Measurements from ENCODE around the gene BRICD5. TPM values are rescaled to one million over a fixed set of nuclear protein-coding genes. Genes with fewer than 3 reads are reported as not detected.
"Not testable (repeated sequence)": the region's sequence is repeated elsewhere in the genome, so short reads cannot be mapped to it uniquely, and the experiment has no call there.

Gene BRICD5
- 4.3 and 7.2 TPM in 2 replicates for total RNA-seq
- 9.0 TPM for polyA plus RNA-seq (2012)

DNA sequence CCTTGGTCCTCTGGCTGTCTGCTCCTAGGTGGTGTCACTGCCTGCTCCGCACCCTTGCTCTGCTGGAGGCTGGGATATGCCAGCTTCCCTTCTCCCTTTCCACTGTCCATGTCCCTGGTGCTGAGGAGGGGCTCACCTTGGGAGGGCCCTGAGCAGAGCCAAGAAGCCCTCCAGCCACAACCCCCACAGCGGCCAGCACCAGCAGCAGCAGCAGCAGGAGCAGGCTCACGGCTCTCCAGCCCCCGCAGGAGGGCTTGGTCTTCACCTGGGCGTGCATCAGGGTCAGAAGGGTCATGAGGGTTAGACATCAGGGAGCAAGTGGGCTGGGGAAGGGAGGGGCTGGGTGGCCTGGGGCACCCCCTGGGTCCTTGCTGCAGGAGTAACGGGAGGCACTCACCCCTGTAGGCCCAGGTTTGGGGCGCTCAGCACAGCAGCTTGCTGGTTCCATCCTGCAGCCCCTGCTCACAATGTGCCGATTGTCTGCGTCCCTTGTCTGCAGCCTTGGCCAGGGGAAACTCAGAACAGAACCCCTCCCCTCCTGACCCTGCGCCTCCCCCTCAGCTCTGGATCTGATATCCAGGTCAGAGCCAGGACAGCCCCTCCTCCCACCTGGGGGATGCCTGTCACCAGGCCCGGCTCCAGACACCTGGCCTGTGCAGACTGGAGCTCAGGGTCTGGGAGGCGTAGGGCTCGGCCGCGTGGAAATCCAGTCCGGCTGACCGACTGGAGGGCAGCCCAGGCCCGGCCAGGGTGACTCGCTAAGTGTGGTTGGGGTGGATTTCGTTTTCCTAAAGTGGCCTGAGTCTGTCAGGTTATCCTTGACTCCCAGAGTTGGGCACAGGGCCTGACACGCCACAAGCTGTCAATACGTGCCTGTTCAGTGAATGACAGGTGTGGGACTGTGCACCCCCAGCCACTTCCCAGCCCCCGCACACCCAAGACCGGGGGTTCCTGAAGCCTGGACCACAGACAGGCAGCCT lies at the start of gene BRICD5:
BRICD5 (minus strand) TSS at position 478 of the 980 bp plus-strand sequence; CDS start at position 448, 30 bp downstream.
- peak; percentile 82 for DNase-seq (ENCODE audit: low read depth)

DNA sequence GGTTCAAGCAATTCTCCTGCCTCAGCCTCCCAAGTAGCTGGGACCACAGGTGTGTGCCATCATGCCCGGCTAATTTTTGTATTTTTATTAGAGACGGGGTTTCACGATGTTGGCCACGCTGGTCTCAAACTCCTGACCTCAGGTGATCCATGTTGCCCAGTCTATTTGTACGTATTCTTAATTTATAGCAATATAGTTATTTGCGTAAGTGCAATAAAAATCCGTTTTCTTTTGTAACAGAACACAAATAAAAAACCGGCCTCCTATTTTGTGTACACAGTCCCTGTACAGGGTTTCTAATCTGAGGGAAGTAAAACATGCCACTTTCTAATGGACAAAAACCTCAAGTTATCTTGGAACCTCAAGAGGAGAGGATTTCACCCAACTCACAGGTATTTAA lies 49.6 kb upstream of the BRICD5 start:
- no peak for DNase-seq (ENCODE audit: low read depth)

DNA sequence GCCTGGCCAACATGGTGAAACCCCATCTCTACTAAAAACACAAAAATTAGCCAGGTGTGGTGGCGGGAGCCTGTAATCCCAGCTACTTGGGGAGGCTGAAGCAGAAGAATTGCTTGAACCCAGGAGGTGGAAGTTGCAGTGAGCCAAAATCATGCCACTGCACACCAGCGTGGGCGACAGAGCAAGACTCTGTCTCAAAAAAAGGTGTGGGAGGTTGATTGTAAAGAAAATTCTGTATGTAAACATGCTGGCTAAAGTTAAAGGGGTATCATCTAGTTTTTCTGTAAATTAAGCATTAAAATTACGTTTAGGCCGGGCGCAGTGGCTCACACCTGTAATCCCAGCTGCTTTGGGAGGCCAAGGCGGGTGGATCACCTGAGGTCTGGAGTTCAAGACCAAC lies 47.9 kb upstream of the BRICD5 start:
- DNase-seq (ENCODE audit: low read depth), result not testable (repeated sequence)

DNA sequence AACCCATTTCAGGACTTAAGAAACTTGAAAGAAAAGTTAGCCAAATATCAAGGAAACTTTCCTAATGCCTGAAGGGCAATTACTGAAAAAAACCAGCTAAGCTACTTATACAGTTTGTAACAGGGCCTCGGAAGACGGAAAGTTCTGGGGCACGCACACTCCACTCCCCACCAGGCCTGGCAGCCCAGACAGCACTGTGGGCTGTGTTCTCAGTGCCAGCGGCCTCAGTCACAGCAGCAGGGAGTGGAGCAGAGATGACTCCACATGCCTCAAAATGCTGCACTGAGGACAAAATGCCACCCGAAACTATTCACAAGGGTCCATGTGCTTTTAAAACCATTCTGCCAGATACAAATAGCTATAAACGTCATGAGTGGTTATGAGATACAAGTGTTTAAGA lies 47.1 kb upstream of the BRICD5 start:
- DNase-seq (ENCODE audit: low read depth), result no peak

DNA sequence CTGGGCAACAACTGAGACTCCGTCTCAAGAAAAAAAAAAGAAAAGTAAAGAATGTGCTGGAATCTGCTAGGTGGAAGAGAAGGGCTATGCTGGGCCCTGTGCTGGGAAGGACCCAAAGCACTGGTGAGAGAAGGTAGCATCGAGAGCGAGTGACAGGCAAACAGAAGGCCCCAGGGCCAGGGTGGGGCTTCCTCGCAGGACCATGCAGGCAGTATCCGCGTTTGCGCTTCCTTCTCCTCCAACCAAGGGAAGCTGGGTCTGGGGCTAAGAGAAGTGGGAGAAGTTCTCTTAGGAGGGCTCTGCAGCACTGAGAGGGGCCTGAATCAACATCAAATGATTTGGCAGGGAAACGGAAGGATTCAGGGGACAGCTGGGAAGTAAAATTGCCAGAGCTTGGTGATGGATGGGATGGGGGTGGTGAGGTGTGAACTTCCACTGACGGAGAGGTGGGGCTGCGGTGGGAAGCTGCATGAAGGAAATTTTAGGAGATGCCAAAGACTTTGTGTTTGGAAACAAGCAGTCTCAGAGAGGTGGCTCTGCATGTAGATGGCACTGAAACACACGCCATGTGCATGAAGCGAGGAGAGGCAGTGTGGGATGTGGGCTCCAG lies 46.0 kb upstream of the BRICD5 start:
- DNase-seq (ENCODE audit: low read depth), result no peak

DNA sequence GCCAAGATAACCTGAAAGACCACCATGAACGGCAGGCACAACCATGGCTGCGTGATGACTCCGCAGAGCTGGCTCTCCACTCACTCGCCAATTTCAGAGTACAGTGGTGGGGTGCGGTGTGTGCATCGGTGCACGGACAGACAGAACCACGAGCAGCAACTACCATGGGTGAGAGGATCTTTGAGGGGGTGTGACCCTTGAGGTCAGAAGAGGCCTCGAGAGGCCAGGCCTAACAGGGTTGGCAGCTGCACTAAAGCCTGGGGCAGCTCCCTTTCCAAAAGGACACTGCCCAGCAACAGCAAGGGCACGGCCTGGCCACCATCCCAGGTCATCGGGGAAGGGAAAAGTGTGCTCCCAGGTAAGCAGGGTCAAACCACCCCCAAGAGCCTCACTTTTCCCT lies 42.6 kb upstream of the BRICD5 start:
- no peak for DNase-seq (ENCODE audit: low read depth)

DNA sequence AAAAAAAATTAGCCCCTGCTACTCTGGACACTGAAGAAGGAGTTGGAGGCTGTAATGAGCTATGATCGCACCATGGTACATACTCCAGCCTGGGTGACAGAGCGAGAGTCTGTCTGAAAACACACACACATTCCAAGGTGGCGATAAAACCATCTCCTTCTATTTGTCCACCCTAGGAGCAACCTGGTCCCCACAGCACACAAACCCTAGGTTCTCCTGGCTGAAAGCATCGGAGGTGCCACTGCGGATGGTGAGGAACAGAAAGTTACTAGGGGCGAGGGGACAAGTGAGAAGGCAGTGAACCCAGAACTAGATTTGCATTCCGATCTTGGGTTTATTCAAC lies 42.1 kb upstream of the BRICD5 start:
- no peak for DNase-seq (ENCODE audit: low read depth)

DNA sequence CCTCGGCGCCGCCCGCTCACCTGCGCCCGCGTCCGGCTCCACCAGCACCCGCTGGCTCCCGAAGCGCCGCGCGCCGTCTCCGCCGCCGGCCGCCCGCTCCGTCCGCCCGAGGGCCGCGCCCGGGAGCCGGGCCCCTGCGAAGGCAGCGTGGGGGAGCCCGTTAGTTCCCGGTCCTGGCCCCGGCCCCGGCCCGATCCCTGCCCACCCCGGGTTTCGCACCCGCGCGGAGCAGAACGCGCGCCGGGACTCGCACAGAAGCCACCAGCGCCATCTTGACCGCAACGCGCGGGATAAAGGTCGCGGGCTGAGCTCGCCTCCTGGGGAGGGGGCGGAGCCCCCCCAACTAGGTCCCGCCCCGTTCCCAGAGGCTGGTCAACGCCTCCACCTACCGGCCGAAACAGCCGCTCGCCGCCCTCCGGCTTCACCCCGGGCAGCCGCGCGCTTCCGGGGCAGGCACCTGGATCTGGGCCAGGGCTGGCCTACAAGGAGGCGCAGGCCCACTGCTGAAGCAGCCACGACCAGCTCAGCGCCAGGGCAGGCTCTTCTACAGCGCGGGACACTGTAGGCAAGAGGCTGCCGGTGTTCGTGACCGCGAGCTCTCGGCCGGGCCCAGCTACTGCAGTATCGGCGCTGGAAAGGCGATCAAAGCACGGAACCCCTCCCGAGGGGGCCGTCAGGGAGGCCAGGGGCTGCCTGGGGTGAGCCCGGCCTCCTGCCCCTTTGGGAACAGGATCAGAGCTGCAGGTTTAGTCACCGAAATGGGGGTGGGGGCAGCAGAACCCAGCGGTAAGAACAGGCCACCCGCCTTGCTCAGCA lies 40.8 kb upstream of the BRICD5 start, which contains the start of gene ECI1:
ECI1 (minus strand) TSS at position 292 of the 816 bp plus-strand sequence; CDS start at position 271, 21 bp downstream.
- DNase-seq (ENCODE audit: low read depth), result peak; percentile 95

DNA sequence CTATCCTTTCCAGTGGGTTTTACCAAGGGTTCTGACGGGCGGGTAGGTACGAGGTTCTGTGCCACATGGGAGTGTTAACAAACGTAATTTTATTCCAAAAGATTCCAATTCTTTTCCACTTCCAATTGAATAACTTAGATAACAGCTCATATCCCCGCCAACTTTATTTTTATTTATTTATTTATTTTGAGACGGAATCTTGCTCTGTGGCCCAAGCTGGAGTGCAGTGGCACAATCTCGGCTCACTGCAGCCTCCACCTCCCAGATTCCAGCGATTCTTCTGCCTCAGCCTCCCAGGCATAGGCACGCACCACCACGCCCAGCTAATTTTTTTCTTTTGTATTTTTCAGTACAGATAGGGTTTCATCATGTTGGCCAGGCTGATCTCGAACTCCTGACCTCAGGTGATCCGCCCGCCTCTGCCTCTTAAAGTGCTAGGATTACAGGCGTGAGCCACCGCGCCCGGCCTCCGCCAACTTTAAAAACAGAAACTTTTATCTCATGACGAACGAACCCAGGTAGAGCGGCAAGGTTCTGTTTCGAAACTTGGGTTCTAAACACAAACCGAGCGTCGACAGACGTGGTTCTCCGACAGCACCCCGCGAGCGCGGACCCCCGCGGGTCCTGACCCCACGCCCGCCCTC lies 40.1 kb upstream of the BRICD5 start:
- DNase-seq (ENCODE audit: low read depth), result no peak

DNA sequence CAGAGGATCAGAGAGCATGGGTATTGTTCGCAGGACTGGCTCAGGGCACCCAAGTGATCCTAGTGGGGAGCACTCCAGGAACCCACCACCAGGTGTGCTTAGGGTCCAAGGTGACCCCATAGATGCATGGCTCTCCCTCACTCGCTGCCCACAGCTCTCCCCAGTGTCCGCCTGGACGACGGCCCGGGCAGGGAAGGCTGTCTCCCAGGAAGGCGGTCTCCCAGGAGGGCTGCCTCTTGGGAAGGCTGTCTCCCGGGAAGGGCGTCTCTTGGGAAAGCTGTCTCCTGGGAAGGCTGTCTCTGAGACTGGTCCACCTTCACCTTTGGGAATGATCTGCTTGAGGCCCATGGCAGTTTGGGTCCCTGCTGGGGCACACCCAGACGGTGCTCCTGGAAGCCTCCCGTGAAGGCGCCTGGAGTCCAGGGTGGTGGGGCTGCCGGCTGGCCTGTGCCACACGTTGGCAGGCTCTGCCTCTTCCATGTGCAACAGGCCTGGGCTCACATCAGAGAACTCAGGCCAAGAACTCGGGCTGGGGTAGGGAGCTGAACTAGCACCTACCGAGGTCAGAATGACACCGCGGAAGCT lies 35.7 kb upstream of the BRICD5 start:
- no peak for DNase-seq (ENCODE audit: low read depth)

DNA sequence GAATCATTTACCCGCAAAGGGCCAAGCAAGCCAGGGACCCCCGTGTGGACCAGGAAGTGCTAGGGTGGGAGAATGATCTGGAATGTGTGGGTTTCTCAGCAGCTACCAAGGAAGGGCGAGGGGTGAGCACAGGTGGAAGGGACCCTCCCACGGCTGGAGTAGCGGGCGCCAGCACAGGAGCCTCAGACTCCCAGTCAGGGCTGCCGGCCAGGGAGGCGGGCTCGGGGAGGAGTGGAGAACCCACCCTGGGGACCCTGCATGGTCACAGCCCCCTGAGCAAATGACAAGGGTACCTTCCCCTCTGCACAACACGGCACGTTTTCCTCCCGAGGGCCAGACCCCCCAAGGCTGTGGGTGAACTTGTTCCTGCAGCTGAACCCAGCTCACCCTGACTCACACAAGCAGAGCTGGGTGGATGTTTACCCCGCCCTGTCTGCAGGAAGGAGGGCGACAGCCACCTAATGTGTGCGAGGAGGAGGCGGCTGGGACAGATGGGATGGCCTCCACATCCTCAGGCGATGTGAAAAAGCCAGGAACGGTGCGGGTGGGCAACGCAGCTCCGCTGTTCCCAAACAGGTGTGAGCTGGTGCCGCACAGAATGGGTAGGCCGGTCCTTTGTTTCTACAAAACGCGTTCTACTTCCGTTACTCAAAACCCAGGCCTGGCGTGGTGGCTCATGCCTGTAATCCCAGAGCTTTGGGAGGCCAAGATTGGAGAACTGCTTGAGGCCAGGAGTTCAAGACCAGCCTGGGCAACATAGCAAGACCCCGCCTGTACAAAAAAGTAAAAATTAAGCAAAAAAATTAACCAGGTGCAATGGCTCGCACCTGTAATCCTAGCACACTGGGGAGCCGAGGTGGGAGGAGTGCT lies 34.5 kb upstream of the BRICD5 start:
- DNase-seq (ENCODE audit: low read depth), result no peak

DNA sequence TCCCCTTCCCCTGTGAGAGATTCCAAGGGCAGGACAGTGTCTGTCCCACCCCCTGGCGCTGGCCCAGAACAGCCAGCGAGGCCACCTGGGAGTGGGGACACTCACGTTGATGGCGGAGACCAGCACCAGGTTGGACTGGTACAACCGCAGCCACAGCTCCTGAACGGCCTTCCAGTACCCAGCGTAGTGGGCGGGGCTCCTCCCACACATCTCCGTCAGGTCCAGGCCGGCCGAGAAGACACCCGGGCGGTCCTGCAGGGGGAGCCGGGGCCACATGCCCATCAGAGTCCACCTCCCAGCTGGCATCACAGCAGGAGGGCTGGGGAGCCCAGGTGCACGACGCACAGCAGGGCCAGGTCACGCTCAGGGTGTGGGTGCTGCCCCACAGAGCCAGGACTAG lies 33.6 kb upstream of the BRICD5 start:
- DNase-seq (ENCODE audit: low read depth), result no peak

DNA sequence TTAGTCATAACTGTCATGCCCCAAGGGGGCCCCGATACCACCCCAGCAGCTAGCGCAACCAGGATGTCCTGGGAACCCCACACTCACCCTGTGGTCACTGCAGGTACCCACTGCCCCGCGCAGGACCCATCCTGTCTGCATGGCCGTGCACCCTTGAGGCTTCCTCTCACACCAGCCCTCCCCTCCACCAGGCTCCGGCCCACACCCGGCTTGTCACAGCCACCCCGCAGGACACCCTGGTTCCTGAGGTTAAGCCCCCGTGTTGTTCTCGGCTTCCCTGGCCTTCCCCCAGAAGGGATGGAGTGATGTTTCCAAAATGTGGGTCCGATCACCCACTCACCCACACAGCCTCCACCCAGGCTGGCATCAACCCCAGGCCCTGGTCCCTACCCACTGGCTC lies 33.1 kb upstream of the BRICD5 start:
- no peak for DNase-seq (ENCODE audit: low read depth)

DNA sequence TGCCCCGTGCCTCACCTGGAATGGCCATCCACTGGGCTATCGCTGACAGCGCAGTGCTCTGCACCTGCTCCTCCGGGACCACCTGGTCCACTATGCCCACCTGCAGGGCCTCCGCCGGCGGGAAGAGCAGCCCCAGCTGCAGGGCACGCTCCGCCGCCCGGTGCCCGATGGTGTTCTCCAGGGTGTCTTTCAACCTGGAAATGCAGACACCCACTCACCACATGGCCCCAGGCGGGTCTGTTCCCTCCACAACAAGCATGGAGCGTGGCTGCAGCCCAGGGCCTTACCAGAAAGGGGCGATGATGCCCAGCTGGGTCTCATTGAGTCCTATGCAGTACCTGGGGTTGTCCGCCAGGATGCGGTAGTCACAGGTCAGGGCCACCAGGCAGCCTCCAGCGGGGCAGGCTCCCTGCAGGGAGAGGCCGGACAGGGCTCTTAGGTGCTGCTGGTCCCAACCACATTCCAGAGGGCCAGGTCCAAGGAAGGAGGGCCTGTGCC lies 32.4 kb upstream of the BRICD5 start:
- no peak for DNase-seq (ENCODE audit: low read depth)

DNA sequence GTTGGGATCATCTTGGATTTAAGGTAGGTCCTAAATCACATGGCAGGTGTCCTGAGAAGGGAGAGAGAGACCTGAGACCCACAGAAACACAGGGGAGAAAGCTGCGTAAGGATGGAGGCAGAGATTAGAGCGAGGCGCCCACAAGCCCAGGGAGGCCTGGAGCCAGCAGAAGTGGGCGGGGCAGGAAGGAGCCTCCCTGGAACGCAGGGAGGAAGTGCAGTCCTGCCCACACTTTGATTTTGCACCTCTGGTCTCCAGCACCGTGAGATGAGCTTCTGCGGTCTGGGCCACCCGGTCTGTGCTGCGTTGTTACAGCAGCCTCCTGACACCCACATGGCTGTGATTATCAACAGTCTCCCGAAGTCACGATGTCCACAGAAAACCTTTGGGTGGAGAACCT lies 31.9 kb upstream of the BRICD5 start:
- no peak for DNase-seq (ENCODE audit: low read depth)

DNA sequence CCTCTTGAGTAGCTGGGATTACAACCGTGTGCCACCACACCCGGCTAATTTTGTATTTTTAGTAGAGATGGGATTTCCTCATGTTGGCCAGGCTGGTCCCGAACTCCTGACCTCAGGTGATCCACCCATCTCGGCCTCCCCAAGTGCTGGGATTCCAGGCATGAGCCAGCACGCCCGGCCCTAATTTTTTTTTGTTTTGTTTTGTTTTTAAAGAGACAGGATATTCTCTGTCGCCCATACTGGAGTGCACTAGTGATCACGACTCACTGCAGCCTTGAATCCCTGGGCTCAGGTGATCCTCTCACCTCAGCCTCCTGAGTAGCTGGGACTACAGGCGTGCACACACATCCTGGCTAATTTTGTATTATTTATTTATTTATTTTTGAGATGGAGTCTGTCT lies 29.7 kb upstream of the BRICD5 start:
- not testable (repeated sequence) for DNase-seq (ENCODE audit: low read depth)

DNA sequence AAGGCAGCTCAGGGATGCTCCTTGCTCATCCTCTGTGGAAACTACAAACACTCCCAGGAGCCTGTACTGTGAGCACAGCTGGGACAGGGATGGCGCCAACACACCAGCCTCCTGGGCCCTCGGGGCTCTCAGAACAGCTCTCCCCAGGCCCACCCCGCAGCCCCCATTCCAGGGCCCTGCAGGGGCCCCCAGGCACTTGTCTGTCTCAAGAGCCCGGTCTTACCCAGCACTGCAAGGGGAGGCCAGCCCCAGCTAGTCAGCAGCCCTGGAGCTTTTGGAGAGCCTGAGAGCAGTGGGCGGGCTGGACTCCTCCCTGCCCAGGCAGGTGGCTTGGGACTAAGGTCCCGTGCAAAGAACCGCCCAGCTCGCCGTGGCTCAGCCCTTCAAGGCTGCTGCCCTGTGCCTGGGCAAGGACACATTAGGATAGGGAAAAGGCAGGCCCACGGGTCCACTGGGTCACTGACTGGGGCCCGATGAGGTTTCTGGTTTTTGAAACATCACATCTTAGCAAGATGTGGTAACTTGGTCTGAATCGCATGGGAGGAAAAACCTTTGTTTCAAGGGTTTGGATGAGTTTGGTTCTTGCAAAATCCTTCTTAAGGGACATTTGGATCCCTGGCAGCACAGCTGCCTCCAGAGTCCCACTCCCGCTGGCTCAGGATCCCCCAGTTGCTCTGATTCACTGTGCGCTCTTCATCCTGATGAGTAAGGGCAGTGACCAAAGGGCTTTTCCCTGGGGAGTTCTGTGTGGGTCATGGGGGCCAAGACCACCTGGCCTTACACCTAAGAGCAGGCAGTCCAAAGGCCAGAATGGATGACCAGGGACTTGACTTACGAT lies 28.4 kb upstream of the BRICD5 start:
- DNase-seq (ENCODE audit: low read depth), result no peak

DNA sequence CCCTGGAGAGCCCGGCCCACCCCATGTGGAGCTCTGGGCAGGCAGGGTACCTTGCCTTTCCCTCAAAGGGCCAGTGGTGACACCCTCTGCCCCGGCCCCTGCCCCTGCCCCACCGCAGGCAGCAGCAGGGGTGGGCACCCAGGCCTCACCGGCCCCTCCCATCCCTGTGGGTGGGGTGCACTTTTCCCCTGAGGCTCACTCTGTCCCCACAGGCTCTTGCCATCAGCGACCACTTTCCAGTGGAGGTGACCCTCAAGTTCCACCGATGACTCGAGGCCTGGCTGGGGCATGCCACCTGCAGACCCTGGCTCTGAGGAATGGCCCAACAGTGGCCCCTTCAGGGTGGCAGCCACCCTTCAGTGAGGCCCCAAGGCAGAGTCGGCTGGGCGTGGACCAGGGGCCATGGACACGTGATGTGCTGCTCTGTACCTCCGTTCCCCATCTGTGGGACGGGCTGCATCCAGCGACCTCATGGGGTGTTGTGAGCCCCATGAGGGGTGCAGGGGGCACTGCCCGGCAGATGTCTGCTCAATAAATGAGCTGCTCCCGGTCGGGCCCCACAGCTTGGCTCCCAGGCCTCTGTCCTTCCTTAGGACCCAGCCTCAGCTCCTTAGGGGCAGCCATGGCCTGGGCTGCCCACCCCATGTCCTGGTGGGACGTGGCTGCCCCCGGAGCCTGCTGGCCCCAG lies 27.6 kb upstream of the BRICD5 start:
- DNase-seq (ENCODE audit: low read depth), result no peak
